Fibroblast of skin of right biceps (primary cell): ENCODE data around the gene TRIM72.
"Not testable (repeated sequence)": the region's sequence is repeated elsewhere in the genome, so short reads cannot be mapped to it uniquely, and the experiment has no call there.

Source experiments
- DNase-seq: peaks from one replicate; pipeline ENCODE4 v3.0.0-alpha.2; 2013

Gene TRIM72

GRCh38 chr16:31215287-31216162 lies 1.6 kb downstream of the TRIM72 start:
- peak; percentile 33 for DNase-seq

GRCh38 chr16:31216422-31217135 lies 2.7 kb downstream of the TRIM72 start, which contains the start of gene PYDC1:
Gene PYDC1 (minus strand): TSS chr16:31217135. CDS start chr16:31217028, 107 bp downstream.
- DNase-seq, result no peak

GRCh38 chr16:31217136-31217530 lies 3.2 kb downstream of the TRIM72 start:
- no peak for DNase-seq

GRCh38 chr16:31219154-31219741 lies 5.3 kb downstream of the TRIM72 start:
- no peak for DNase-seq

- no peak for DNase-seq
These were observed 7.6 kb downstream of the TRIM72 start for GRCh38 chr16:31221357-31222160.

GRCh38 chr16:31223044-31223443 lies 9.1 kb downstream of the TRIM72 start:
- no peak for DNase-seq

GRCh38 chr16:31224092-31224955 lies 10.4 kb downstream of the TRIM72 start:
- DNase-seq, result no peak

GRCh38 chr16:31225193-31225592 lies 11.3 kb downstream of the TRIM72 start:
- no peak for DNase-seq

- DNase-seq, result no peak
These were observed 14.3 kb downstream of the TRIM72 start for GRCh38 chr16:31228206-31228605.

- no peak for DNase-seq
These were observed 15.6 kb downstream of the TRIM72 start for GRCh38 chr16:31229501-31229900.

- no peak for DNase-seq
These were observed 24.1 kb downstream of the TRIM72 start for GRCh38 chr16:31238041-31238440.

- DNase-seq, result no peak
These were observed 28.3 kb downstream of the TRIM72 start for GRCh38 chr16:31242206-31242605.

GRCh38 chr16:31243734-31244670 lies 30.1 kb downstream of the TRIM72 start:
- DNase-seq, result no peak

- not testable (repeated sequence) for DNase-seq
These were observed 31.7 kb downstream of the TRIM72 start for GRCh38 chr16:31245598-31245997.

- DNase-seq, result no peak
These were observed 32.4 kb downstream of the TRIM72 start for GRCh38 chr16:31246296-31246695.

GRCh38 chr16:31248344-31248743 lies 34.4 kb downstream of the TRIM72 start:
- DNase-seq, result no peak

- no peak for DNase-seq
These were observed 37.0 kb downstream of the TRIM72 start for GRCh38 chr16:31250782-31251384.

- no peak for DNase-seq
These were observed 37.5 kb downstream of the TRIM72 start for GRCh38 chr16:31251435-31251834.

GRCh38 chr16:31253642-31254045 lies 39.7 kb downstream of the TRIM72 start:
- DNase-seq, result no peak

GRCh38 chr16:31256466-31256865 lies 42.5 kb downstream of the TRIM72 start:
- DNase-seq, result no peak
